HEK293 (cell line): ENCODE measurements around the gene TRAF7.
"Not testable (repeated sequence)": the region's sequence is repeated elsewhere in the genome, so short reads cannot be mapped to it uniquely, and the experiment has no call there.

Experiments used
- ATF2 ChIP-seq: fragments of 450-650 bp; formaldehyde crosslinking; IDR thresholded peaks from 2 replicates; pipeline ENCODE4 v1.5.1; 2016; ENCODE audit warnings: missing biosample characterization, missing genetic modification characterization, low read depth
- BCL6B ChIP-seq: fragments of 450-650 bp; formaldehyde crosslinking; IDR thresholded peaks from 2 replicates; pipeline ENCODE4 v1.5.1; 2017; ENCODE audit warnings: missing biosample characterization, missing genetic modification characterization
- CTCF ChIP-seq: fragments of 450-650 bp; formaldehyde crosslinking; IDR thresholded peaks from 2 replicates; pipeline ENCODE4 v1.5.1; 2016; ENCODE audit warnings: missing biosample characterization, missing genetic modification characterization
- REST ChIP-seq: fragments of 450-650 bp; formaldehyde crosslinking; IDR thresholded peaks from 2 replicates; pipeline ENCODE4 v1.5.1; 2016; ENCODE audit warnings: missing biosample characterization, missing genetic modification characterization
- ZNF23 ChIP-seq: fragments of 450-650 bp; formaldehyde crosslinking; IDR thresholded peaks from 2 replicates; pipeline ENCODE4 v1.5.1; 2016; ENCODE audit warnings: missing biosample characterization, missing genetic modification characterization, borderline replicate concordance
- ZNF266 ChIP-seq: fragments of 450-650 bp; formaldehyde crosslinking; IDR thresholded peaks from 2 replicates; pipeline ENCODE4 v1.5.1; 2016; ENCODE audit warnings: missing biosample characterization, missing genetic modification characterization, low read depth
- ZNF629 ChIP-seq: fragments of 450-650 bp; formaldehyde crosslinking; IDR thresholded peaks from 2 replicates; pipeline ENCODE4 v1.5.1; 2017; ENCODE audit warnings: missing biosample characterization, missing genetic modification characterization
- ZNF664 ChIP-seq: fragments of 450-650 bp; formaldehyde crosslinking; IDR thresholded peaks from 2 replicates; pipeline ENCODE4 v1.5.1; 2016; ENCODE audit warnings: missing biosample characterization, missing genetic modification characterization

- TF ChIP-seq ZNF629 (tag by site-specific recombination); REST (tag by site-specific recombination); ZNF23; CTCF (tag by site-specific recombination); BCL6B (tag by site-specific recombination); ATF2 (tag by site-specific recombination); ZNF664; ZNF266 (tag by site-specific recombination): not testable (repeated sequence)
Observed at GRCh38 chr16:2117341-2117740, 38.2 kb upstream of the TRAF7 start.
